GM21381 (cell line): ENCODE results near the gene TIMM50.

Experiments used
- ATAC-seq: cut with Tn5 transposase; IDR thresholded peaks from one replicate; pipeline ENCODE4 v1.9.1; 2021; ENCODE audit warnings: mild to moderate bottlenecking, moderate library complexity; ENCODE audit not compliant: unreplicated experiment

The TIMM50 gene

DNA sequence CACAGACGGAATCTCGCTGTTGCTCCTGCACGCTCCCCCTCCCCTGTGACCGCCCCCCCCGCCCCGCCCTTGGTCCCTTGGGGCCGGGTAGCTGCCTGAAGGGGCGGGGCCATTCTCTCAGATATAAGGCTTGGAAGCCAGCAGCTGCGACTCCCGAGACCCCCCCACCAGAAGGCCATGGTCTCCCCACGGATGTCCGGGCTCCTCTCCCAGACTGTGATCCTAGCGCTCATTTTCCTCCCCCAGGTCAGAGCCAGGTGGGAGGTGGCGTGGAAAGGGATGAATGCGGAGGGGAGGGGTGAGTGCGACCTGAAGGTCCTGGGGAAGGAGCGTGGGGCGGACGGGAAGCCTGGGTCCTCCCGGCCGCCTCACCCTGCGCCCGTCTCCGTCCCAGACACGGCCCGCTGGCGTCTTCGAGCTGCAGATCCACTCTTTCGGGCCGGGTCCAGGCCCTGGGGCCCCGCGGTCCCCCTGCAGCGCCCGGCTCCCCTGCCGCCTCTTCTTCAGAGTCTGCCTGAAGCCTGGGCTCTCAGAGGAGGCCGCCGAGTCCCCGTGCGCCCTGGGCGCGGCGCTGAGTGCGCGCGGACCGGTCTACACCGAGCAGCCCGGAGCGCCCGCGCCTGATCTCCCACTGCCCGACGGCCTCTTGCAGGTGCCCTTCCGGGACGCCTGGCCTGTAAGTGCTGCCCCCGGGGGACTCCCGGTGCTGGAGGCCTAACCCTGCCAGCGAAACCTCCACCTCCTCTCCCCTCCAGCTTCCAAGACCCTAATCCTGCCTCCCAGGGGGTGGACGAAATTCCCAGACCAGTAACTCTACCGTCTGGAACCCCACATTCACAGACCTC lies 18.4 kb downstream of the TIMM50 start, which contains the start of gene DLL3:
Gene DLL3 (plus strand): TSS at position 150 of the 845 bp plus-strand sequence. CDS start 28 bp downstream, at position 178.
- no peak for ATAC-seq

DNA sequence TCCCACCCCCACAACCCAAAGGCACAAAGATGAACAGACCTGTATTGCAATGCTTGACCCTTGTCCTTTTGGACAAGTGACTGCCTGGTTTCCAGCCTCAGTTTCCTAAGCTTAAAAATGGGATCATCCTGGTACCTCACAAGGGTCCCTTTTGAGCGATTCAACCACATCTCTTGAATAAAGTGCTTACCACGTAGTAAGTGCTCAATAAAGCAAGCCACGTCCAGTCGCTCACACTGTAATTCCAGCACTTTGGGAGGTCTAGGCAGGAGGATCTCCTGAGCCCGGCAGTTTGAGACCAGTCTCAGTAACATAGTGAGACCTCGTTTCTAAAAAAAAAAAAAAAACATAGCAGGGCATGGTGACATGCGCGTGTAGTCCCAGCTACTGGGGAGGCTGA lies 19.3 kb downstream of the TIMM50 start:
- no peak for ATAC-seq

DNA sequence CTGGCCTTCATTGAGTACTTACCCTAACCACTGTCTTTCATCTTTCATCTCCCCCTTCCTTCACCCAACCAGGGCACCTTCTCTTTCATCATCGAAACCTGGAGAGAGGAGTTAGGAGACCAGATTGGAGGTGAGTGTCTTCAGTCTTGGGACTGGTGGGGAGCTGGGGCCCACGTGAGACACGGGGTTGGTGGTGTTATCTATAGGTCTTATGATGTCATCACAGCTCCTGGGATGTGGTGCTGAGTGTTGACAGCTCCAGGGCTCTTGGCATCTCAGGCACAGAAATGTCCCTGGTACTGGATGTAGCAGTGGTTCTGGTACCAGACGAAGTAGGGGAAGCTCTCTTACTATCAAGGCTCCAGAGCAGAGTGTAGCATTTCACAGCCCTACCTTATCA lies 19.9 kb downstream of the TIMM50 start:
- no peak for ATAC-seq

DNA sequence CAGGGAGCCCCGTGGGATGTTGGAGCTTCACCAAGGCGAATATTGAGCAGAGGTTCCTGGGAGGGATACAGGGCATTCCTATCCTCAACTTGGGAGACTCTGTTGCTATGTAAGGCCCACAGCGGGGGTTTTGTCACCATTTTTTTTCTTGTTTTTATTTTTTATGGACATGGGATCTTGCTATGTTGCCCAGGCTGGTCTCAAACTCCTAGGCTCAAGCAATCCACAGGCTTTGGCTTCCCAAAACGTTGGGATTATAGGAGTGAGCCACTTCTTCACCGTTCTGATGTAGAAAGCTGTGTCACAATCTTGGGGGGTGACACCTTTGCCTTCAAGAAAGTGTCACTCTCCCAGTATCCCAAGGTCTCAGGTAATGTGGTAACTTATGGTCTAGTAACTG lies 20.7 kb downstream of the TIMM50 start:
- no peak for ATAC-seq

DNA sequence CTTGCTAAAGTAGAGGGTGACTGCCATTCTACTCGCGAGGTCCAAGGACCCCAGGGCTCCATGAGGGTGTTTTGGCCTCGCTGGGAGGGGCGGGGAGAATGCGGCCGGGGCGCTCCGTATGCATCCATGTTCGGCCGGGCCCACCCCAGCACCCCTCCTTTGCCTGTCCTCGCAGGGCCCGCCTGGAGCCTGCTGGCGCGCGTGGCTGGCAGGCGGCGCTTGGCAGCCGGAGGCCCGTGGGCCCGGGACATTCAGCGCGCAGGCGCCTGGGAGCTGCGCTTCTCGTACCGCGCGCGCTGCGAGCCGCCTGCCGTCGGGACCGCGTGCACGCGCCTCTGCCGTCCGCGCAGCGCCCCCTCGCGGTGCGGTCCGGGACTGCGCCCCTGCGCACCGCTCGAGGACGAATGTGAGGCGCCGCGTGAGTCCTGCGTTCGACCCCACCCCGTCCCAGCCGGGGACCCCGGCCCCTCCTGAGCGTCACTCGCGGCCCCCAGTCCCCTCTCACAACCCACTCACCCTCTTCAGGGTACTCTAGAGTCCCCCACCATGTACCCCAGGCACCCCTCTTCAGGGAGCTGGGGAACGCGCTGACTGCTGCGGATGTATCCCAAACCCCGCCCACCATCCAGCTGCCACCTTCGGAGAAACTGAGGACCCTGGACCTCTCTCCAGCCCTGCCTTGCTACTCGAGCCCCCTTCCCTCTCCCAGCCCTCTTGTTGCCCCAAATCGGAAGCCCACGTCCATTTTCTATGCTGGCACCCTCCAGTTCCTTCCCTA lies 22.2 kb downstream of the TIMM50 start:
- no peak for ATAC-seq

DNA sequence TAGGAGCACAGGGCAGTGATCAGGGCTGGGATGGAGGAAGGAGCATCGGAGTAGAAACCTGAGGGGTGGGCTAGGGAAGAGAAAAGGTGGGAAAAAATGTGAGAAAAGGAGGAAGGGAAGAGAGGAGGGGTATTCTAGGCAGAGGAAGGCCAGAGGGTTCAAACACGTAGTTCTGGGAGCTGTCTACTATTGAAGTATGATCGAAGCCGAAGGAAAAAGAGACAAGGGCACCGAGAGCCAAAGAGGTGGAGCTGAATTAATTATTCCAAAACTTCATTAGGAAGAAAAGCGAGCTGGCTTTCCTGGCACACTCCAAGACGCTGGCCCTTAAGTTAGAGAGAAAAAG lies 25.9 kb downstream of the TIMM50 start:
- ATAC-seq: no peak

DNA sequence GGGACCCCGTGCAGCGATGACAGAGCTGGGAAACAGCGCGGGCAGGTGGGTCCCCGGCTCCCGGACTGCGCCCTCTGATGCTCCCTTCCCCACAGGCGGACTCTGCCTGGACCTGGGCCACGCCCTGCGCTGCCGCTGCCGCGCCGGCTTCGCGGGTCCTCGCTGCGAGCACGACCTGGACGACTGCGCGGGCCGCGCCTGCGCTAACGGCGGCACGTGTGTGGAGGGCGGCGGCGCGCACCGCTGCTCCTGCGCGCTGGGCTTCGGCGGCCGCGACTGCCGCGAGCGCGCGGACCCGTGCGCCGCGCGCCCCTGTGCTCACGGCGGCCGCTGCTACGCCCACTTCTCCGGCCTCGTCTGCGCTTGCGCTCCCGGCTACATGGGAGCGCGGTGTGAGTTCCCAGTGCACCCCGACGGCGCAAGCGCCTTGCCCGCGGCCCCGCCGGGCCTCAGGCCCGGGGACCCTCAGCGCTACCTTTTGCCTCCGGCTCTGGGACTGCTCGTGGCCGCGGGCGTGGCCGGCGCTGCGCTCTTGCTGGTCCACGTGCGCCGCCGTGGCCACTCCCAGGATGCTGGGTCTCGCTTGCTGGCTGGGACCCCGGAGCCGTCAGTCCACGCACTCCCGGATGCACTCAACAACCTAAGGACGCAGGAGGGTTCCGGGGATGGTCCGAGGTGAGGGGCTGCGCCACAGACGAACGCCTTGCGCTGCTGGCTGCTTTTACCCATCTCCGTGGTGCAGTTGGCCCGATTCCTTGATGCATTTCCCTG lies 26.5 kb downstream of the TIMM50 start:
- ATAC-seq: no peak

DNA sequence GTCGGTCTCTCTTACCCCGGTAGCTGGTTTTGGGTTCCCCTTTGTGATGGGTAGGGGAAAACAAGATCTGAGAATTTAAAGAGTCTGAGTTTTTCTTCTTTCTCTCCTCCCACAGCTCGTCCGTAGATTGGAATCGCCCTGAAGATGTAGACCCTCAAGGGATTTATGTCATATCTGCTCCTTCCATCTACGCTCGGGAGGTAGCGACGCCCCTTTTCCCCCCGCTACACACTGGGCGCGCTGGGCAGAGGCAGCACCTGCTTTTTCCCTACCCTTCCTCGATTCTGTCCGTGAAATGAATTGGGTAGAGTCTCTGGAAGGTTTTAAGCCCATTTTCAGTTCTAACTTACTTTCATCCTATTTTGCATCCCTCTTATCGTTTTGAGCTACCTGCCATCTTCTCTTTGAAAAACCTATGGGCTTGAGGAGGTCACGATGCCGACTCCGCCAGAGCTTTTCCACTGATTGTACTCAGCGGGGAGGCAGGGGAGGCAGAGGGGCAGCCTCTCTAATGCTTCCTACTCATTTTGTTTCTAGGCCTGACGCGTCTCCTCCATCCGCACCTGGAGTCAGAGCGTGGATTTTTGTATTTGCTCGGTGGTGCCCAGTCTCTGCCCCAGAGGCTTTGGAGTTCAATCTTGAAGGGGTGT lies 27.2 kb downstream of the TIMM50 start:
- no peak for ATAC-seq

DNA sequence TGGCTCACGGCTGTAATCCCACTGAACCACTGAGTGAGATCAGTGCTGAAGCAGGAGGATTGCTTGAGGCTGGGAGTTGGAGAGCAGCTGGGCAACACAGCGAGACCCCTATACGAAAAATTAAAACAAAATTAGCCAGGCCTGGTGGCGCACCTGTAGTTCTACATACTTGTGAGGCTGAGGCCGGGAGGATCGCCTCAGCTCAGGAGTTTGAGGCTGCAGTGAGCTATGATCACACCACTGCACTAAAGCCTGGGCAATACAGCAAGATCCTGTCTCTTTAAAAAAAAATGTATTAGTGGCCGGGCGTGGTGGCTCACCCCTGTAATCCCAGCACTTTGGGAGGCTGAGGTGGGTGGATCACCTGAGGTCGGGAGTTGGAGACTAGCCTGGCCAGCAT lies 28.0 kb downstream of the TIMM50 start:
- no peak for ATAC-seq

DNA sequence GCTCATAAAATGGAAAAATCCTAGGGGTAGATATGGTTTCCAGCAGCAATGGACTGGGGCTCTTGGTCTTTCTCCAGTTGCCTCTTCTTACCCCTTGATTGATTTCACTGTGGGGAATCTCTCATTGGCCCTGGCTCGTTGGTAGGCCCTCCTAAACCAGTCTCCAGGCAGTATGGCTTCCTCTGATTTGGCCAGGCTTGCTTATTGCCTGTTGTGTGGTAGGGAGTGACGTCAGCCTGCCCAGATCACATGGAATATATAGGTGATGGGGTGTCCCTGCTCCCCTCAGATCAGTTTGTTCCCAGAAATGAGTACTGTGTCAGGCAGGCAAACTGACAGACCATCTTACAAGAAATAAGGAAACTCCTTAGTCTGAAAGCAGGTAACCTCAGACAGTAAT lies 28.6 kb downstream of the TIMM50 start:
- no peak for ATAC-seq

DNA sequence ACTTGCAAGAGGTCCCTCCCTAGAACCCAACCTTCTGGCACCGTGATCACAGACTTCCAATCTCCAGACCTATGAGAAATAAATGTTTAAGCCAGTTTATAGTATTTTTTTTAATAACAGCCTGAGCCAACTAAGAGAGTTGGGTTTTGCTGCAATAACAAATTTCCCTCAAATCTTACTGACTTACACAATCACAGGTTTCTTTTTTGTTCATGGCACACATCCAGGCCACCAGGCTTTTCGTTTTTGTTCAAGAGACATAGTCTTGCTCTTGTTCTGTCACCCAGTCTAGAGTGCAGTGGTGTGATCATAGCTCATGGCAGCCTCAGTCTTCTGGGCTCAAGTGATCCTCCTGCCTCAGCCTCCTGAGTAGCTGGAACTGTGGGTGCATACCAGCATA lies 32.4 kb downstream of the TIMM50 start:
- ATAC-seq: no peak

DNA sequence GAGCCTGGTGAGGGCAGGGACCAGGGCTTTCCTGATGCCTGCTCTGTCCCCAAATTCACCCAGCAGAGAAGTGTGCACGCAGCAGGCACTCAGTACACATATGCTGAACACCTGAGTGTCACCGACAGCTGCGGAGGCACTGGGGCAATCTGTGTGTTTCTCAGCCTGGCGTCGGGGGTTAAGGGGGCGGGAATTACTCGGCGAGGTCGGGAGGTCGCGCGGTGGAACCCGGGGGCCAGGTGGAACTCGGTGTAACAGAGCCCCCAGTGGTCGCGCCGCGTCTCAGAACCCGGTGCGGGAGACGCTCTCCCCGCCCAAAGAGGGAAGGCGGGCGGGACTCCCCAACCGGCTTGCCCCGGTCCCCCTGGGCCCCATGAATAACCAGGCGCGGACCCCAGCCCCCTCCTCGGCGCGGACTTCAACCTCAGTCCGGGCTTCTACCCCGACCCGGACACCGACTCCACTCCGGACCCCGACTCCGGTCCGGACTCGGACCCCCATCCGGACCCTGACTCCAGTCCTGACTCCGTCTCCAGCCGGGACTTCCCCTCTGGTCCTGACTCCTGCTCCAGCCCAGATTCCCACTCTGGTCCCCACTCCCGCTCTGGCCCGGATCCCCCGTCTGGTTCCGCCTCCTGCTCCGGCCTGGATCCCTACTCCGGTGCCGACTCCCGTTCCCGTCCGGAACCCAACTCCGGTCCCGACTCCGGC lies 34.4 kb downstream of the TIMM50 start, which contains the start of gene SELENOV:
Gene SELENOV (plus strand): TSS at position 300 of the 711 bp plus-strand sequence. CDS start 74 bp downstream, at position 374.
- ATAC-seq: no peak

DNA sequence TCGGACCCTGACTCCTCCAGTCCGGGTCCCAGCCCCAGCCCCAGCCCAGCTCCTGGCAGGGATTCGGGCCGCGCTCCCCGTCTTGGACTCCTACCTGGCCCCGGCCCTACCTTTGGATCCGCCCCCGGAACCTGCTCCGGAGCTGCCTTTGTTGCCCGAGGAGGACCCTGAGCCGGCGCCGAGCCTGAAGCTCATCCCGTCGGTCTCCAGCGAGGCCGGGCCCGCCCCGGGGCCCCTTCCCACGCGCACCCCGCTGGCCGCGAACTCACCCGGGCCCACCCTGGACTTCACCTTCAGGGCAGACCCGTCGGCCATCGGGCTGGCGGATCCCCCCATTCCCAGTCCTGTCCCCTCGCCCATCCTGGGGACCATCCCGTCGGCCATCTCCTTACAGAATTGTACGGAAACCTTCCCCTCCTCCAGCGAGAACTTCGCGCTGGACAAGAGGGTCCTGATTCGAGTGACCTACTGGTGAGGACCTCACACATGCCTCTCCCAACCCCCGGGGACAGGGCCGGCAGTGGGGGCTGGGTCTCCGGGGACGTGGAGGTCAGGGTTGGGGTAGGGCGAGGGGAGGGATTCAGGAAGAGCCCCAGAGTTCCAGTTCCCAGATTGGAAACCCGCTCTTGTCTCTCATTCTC lies 35.0 kb downstream of the TIMM50 start:
- ATAC-seq: no peak

DNA sequence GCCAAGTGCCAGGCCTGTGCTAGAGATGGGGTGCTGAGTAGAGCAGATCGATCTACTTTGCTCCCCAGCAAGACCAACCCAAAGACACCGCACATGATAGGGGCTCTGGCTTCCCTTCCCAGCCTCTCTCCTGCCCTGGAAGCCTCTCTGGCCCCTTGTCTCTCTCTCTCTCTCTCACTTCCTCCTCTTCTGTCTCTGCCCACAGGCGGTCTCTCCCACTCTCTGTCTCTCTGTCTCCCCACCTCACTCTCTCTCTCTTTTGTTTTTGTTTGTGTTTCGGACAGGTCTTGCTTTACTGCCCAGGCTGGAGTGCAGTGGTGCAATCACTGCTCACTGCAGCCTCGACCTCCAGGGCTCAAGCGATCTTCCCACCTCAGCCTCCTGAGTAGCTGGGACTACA lies 35.6 kb downstream of the TIMM50 start:
- ATAC-seq: no peak

DNA sequence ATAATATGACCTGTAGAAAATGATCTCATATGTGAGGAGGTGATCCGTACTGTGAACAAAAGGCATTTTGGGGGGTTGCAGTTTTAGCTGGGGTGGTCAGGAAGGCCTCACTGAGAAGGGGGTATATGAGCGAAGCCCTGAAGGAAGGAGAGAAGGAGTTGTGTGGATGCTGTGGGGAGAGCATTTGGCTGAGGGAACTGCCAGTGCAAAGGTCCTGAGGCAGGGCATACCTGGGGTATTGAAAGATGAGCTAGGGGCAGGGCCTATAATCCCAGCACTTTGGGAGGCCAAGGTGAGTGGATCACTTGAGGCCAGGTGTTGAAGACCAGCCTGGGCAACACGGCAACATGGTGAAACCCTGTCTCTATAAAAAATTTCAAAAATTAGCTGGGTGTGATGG lies 36.8 kb downstream of the TIMM50 start:
- no peak for ATAC-seq

DNA sequence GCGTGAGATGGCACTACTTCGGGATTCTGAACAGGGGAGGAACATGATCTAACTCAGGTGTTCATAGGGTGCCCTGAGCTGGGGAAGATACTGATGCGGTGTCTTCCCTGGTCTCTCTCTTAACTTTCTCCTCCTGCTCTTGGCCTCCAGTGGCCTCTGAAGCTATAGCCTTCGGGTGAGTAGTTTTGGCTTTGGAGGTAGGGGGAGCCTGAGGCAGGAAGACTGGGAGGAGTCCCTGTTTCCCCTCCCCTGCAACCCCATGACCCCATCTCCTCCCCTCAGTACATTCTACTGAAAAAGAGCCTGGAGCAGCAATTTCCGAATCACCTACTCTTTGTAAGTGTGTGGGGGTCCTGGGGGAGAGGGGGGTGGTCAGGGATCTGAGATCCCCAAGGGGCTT lies 37.8 kb downstream of the TIMM50 start:
- no peak for ATAC-seq

DNA sequence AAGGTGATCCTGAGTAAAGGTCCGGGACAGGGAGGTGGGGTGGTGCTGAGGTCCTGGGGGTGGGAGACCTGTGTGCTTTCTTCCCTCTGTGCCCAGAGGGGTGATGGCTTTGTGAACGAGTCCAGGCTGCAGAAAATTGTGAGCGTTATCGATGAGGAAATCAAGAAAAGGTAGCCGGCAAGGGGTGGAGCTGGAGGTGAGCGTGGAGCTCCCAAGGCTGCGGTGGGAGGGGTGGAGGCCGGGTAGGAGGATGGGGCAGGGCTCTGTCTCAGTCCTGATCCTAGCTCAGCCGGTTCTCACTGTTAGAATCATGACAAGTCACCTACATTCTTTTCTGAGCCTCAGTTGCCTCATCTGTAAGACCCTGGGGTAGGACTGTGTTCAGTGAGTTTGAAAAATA lies 38.3 kb downstream of the TIMM50 start:
- ATAC-seq: no peak

DNA sequence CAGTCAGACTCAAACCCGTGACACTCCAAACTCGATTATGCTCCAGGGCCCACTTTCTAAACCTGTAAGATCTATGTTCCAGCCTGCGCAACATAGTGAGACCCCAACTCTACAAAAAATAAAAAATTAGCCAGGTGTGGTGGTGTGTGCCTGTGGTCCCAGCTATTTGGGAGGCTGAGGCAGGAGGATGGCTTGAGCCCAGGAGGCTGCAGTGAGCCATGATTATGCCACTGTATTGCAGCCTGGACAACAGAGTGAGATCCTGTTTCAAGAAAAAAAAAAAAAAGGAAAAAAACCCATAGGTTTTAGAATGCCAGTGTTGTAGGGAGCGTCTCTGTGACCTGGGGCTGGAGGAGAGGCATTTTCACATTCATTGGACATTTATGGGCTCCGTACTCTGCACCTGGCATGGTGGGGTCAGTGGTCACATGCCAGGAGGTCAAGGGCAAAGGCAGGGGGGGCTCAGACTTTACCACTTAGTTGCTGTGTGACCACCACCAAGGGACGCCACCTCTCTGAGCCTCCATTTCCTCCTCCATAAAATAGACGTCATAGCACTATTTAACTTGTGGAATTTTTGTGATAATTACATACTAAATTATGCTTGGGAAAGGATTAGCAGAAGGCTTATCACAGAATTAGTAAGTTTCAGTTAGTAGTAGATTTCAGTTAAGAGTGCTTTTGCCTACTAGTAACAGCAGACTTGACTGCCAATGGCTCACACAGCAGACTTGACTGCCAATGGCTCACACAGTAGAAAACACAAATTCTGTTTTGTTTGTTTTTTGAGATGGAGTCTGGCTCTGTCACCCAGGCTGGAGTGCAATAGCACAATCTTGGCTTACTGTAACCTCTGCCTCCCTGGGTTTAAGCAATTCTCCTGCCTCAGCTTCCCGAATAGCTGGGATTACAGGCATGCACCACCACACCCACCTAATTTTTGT lies 40.2 kb downstream of the TIMM50 start:
- no peak for ATAC-seq

DNA sequence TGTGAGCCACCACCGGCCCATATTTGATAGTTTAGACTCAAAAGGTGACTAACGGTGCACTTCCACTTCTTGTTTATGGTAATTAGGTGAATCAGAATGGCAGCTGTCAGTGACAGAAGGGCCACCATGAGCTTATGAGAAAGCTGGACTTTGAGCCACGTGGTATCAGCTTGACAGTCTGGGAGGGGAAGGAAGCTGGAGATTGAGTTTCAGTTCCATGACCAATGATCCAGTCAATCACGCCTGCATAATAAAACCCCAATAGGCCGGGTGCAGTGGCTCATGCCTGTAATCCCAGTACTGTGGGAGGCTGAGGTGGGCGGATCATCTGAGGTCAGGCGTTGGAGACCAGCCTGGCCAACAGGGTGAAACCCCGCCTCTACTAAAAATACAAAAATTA lies 43.9 kb downstream of the TIMM50 start:
- ATAC-seq: no peak
